Measurements from ENCODE around the gene AKAP1. TPM values are rescaled to one million over a fixed set of nuclear protein-coding genes. Genes with fewer than 3 reads are reported as not detected.

The AKAP1 gene
- 100 to 1,000 TPM in 1 of 2 donors, 10 to 100 TPM in 1; 61.7 to 124 TPM for total RNA-seq

- H3K27me3 ChIP-seq (replicated peaks; ENCODE audit: insufficient read depth), result no peaks in the 10 kb centered on the region
- no peaks in the 10 kb centered on the region for H3K36me3 ChIP-seq
- peaks cover 5% of the 10 kb centered on the region for H3K4me1 ChIP-seq (replicated peaks)
- H3K9me3 ChIP-seq, result no peaks in the 10 kb centered on the region
- TF ChIP-seq POLR2A (IDR thresholded peaks at IDR 0.05) (peak; percentile 92), POLR2AphosphoS5 (IDR thresholded peaks at IDR 0.05) (peak; percentile 90), CTCF (IDR thresholded peaks at IDR 0.05) (peak in 3 of 4 experiments; percentile 37 to 74 (median 63))
- H3K4me3 ChIP-seq, result peak within 1 kb of the TSS; percentile 71 to 89
- intact Hi-C loops (cut with DNase I), result loop anchor here (5.0 kb wide), 1 partner anchor 53 kb away; no protein-coding TSS in a partner anchor
- peak within 1 kb of the TSS; percentile 93 to 97 for H3K27ac ChIP-seq
- peak; percentile 94 for DNase-seq (ENCODE audit: low spot score)
- WGBS, result under 1% methylated on average over 69 of the region's 85 CpGs
Observed at GRCh38 chr17:57084802-57085447, at the start of gene AKAP1. TSS of gene AKAP1 (plus strand) at chr17:57085246. CDS start at chr17:57105465, 20,219 bp downstream.

GRCh38 chr17:57035971-57036481 lies 49.0 kb upstream of the AKAP1 start:
- WGBS, result 42% methylated on average over 4 of the region's 4 CpGs
- peaks cover 27% of the 10 kb centered on the region for H3K4me1 ChIP-seq (replicated peaks)
- no peaks in the 10 kb centered on the region for H3K9me3 ChIP-seq
- intact Hi-C loops (cut with DNase I), result no loop called here
- peak overlapping the region; percentile 79 to 89 for H3K27ac ChIP-seq
- peak; percentile 61 for DNase-seq (ENCODE audit: low spot score)
- H3K4me3 ChIP-seq, result no peak overlapping the region
- TF ChIP-seq CTCF (IDR thresholded peaks at IDR 0.05) (no peak), POLR2A (IDR thresholded peaks at IDR 0.05) (no peak), POLR2AphosphoS5 (IDR thresholded peaks at IDR 0.05) (peak; percentile 48)
- H3K27me3 ChIP-seq (replicated peaks; ENCODE audit: insufficient read depth), result no peaks in the 10 kb centered on the region
- H3K36me3 ChIP-seq, result no peaks in the 10 kb centered on the region

GRCh38 chr17:57037411-57037810 lies 47.6 kb upstream of the AKAP1 start:
- no peak overlapping the region for H3K4me3 ChIP-seq
- no peaks in the 10 kb centered on the region for H3K9me3 ChIP-seq
- intact Hi-C loops (cut with DNase I), result no loop called here
- H3K27ac ChIP-seq, result no peak overlapping the region
- TF ChIP-seq POLR2AphosphoS5 (IDR thresholded peaks at IDR 0.05) (no peak), POLR2A (IDR thresholded peaks at IDR 0.05) (no peak), CTCF (IDR thresholded peaks at IDR 0.05) (no peak)
- no peak for DNase-seq (ENCODE audit: low spot score)
- 66% methylated on average over 1 of the region's 1 CpG for WGBS
- H3K27me3 ChIP-seq (replicated peaks; ENCODE audit: insufficient read depth), result no peaks in the 10 kb centered on the region
- no peaks in the 10 kb centered on the region for H3K36me3 ChIP-seq
- peaks cover 24% of the 10 kb centered on the region for H3K4me1 ChIP-seq (replicated peaks)

- Histone ChIP-seq H3K36me3 (no peaks in the 10 kb centered on the region), H3K27ac (no peak overlapping the region), H3K4me3 (no peak overlapping the region), H3K4me1 (replicated peaks) (peaks cover 18% of the 10 kb centered on the region), H3K27me3 (replicated peaks; ENCODE audit: insufficient read depth) (no peaks in the 10 kb centered on the region), H3K9me3 (no peaks in the 10 kb centered on the region)
- WGBS, result 53% methylated on average over 3 of the region's 3 CpGs
- intact Hi-C loops (cut with DNase I), result no loop called here
- DNase-seq (ENCODE audit: low spot score), result no peak
- TF ChIP-seq CTCF (IDR thresholded peaks at IDR 0.05) (no peak), POLR2A (IDR thresholded peaks at IDR 0.05) (no peak), POLR2AphosphoS5 (IDR thresholded peaks at IDR 0.05) (no peak)
Observed at GRCh38 chr17:57038486-57038885, 46.6 kb upstream of the AKAP1 start.

GRCh38 chr17:57040571-57040970 lies 44.5 kb upstream of the AKAP1 start:
- H3K4me1 ChIP-seq (replicated peaks), result no peaks in the 10 kb centered on the region
- no peaks in the 10 kb centered on the region for H3K36me3 ChIP-seq
- no peaks in the 10 kb centered on the region for H3K27me3 ChIP-seq (replicated peaks; ENCODE audit: insufficient read depth)
- intact Hi-C loops (cut with DNase I), result no loop called here
- no peak overlapping the region for H3K4me3 ChIP-seq
- no peak overlapping the region for H3K27ac ChIP-seq
- TF ChIP-seq POLR2A (IDR thresholded peaks at IDR 0.05) (no peak), POLR2AphosphoS5 (IDR thresholded peaks at IDR 0.05) (no peak), CTCF (IDR thresholded peaks at IDR 0.05) (no peak)
- WGBS, result 79% methylated on average over 2 of the region's 2 CpGs
- no peak for DNase-seq (ENCODE audit: low spot score)
- H3K9me3 ChIP-seq, result no peaks in the 10 kb centered on the region

Data from prostate gland (tissue), 2 donors.